Measurements from ENCODE around the gene STARD4. TPM values are rescaled to one million over a fixed set of nuclear protein-coding genes. Genes with fewer than 3 reads are reported as not detected.

The STARD4 gene
- polyA plus RNA-seq, 1 of the 3 experiments (the other 2 are of a cell fraction), result 10.0 TPM

DNA sequence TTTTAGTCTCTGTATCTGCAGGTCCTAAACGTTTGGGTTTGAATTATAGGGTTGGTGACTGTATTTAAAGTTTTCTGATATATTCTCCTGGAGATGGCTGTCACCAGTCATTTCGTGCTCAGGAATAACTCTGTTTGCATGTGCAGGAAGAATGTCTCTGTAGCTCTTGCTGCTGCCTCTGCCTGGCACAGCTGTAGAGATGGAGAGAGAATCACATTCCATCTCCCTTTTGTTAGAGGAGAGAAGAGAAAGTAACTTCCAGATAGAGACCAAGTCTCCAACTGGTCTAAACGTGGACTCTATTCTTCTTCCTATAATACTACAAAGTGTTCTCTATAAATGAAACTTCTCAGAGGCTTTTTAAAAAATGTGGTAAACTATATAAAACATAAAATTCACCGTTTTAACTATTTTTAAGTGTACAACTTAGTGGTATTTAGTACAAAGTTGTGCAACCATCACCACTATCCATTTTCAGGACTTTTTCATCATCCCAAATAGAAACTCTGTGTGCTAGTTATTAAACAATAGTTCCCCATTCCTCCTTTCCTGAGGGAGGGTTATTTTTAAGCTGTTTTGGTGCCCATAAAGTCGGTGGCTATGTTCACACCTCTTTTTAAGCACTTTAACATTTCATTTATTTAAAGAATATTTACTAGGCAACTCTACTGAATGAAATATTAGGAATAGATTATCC, 20.7 kb upstream of the STARD4 start:
- Histone ChIP-seq H3K9me2 (no peaks in the 10 kb centered on the region), H2AFZ (ENCODE audit: low read depth) (no peak overlapping the region), H3K4me3 (ENCODE audit: low read depth in 2 of 2, low read length in 1 of 2) (no peak overlapping the region), H3K36me3 (replicated peaks in 1 of 2; ENCODE audit: control insufficient read depth in 1 of 2, insufficient read depth in 2 of 2, low read length in 1 of 2) (no peaks in the 10 kb centered on the region), H3K9ac (no peak overlapping the region), H3K4me2 (no peak overlapping the region), H3K79me2 (ENCODE audit: insufficient read depth) (no peaks in the 10 kb centered on the region), H3K27ac (ENCODE audit: low read depth in 2 of 2, low read length in 1 of 2) (peak overlapping the region in 1 of 2 experiments; percentile 55; a peak in 3 of 4 replicates), H3F3A (replicated peaks; ENCODE audit: insufficient read depth) (no peaks in the 10 kb centered on the region), H4K20me1 (ENCODE audit: insufficient read depth) (no peaks in the 10 kb centered on the region), H3K27me3 (ENCODE audit: insufficient read depth) (no peaks in the 10 kb centered on the region), H3K9me3 (no peaks in the 10 kb centered on the region), H3K4me1 (ENCODE audit: control insufficient read depth in 1 of 2, insufficient read depth in 2 of 2, low read depth in 1 of 2, low read length in 1 of 2) (peaks cover 0 to 28% of the 10 kb centered on the region in 2 experiments; a peak in 3 of 4 replicates)
- TF ChIP-seq NFIC (IDR thresholded peaks at IDR 0.05; ENCODE audit: borderline replicate concordance) (no peak), NRF1 (IDR thresholded peaks at IDR 0.05; ENCODE audit: low read depth, low read length) (no peak), SMC3 (IDR thresholded peaks at IDR 0.05; ENCODE audit: low read depth, low read length) (no peak), YY1 (IDR thresholded peaks at IDR 0.05; ENCODE audit: low read depth) (no peak), FOXM1 (IDR thresholded peaks at IDR 0.05; ENCODE audit: low read depth) (no peak), EP300 (IDR thresholded peaks at IDR 0.05; ENCODE audit: borderline replicate concordance in 1 of 2, low read depth in 1 of 2, low read length in 1 of 2) (no peak), REST (IDR thresholded peaks at IDR 0.05; ENCODE audit: low read depth, low read length) (no peak), CHD2 (IDR thresholded peaks at IDR 0.05; ENCODE audit: low read length, partially characterized antibody) (no peak), EZH2phosphoT487 (IDR thresholded peaks at IDR 0.05; ENCODE audit: borderline replicate concordance, low read depth) (no peak), POLR2AphosphoS5 (IDR thresholded peaks at IDR 0.05; ENCODE audit: low read depth, low read length) (no peak), MXI1 (IDR thresholded peaks at IDR 0.05; ENCODE audit: low read depth, low read length) (no peak)
- TF ChIP-seq, protein P1, sequence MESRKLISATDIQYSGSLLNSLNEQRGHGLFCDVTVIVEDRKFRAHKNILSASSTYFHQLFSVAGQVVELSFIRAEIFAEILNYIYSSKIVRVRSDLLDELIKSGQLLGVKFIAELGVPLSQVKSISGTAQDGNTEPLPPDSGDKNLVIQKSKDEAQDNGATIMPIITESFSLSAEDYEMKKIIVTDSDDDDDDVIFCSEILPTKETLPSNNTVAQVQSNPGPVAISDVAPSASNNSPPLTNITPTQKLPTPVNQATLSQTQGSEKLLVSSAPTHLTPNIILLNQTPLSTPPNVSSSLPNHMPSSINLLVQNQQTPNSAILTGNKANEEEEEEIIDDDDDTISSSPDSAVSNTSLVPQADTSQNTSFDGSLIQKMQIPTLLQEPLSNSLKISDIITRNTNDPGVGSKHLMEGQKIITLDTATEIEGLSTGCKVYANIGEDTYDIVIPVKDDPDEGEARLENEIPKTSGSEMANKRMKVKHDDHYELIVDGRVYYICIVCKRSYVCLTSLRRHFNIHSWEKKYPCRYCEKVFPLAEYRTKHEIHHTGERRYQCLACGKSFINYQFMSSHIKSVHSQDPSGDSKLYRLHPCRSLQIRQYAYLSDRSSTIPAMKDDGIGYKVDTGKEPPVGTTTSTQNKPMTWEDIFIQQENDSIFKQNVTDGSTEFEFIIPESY (IDR thresholded peaks at IDR 0.05; ENCODE audit: borderline replicate concordance, low read depth), result no peak
- CTCF ChIA-PET, result interaction anchor here (0.5 to 2.4 kb wide), 5 partner anchors 9 to 22 kb away, joined by 3 to 13 read pairs (median 4); no protein-coding TSS in a partner anchor
- POLR2A ChIA-PET, result no interaction called here
- no peak for DNase-seq
- 70% methylated on average over 5 of the region's 5 CpGs for WGBS (ENCODE audit: low lambda C conversion rate)

Measured in SK-N-SH (cell line).